ENCODE data around the gene ZMIZ1.

Gene ZMIZ1

GRCh38 chr10:79155301-79156081 is 86.7 kb downstream of the ZMIZ1 start:
- Histone ChIP-seq H3K4me3 (no peak overlapping the region), H3K27ac (peak overlapping the region in 18 of 21 experiments; percentile 15 to 79 (median 50))

GRCh38 chr10:79156334-79157274 is 87.8 kb downstream of the ZMIZ1 start:
- H3K27ac ChIP-seq, result peak overlapping the region in 14 of 21 experiments; percentile 37 to 79 (median 64)

GRCh38 chr10:79158004-79158340 is 89.2 kb downstream of the ZMIZ1 start:
- Histone ChIP-seq H3K4me3 (no peak overlapping the region), H3K27ac (peak overlapping the region in 15 of 21 experiments; percentile 1 to 76 (median 64))

More at GRCh38 chr10:79156334-79157274, 87.8 kb downstream of the ZMIZ1 start:
- H3K4me3 ChIP-seq, result no peak overlapping the region

GRCh38 chr10:79158402-79159097 is 89.8 kb downstream of the ZMIZ1 start:
- Histone ChIP-seq H3K4me3 (no peak overlapping the region), H3K27ac (peak overlapping the region in 17 of 21 experiments; percentile 1 to 76 (median 67))

GRCh38 chr10:79159141-79159651 is 90.4 kb downstream of the ZMIZ1 start:
- Histone ChIP-seq H3K27ac (peak overlapping the region in 18 of 21 experiments; percentile 1 to 76 (median 66)), H3K4me3 (no peak overlapping the region)

- Histone ChIP-seq H3K4me3 (no peak overlapping the region), H3K27ac (peak overlapping the region in 17 of 21 experiments; percentile 36 to 79 (median 67))
These were observed 91.0 kb downstream of the ZMIZ1 start for GRCh38 chr10:79159785-79160184.

GRCh38 chr10:79160191-79160590 is 91.4 kb downstream of the ZMIZ1 start:
- Histone ChIP-seq H3K27ac (peak overlapping the region in 16 of 21 experiments; percentile 36 to 79 (median 66)), H3K4me3 (no peak overlapping the region)

- Histone ChIP-seq H3K27ac (peak overlapping the region in 1 of 21 experiments; percentile 79), H3K4me3 (no peak overlapping the region)
These were observed 92.8 kb downstream of the ZMIZ1 start for GRCh38 chr10:79161557-79161956.

- Histone ChIP-seq H3K27ac (no peak overlapping the region), H3K4me3 (no peak overlapping the region)
These were observed 93.3 kb downstream of the ZMIZ1 start for GRCh38 chr10:79162022-79162421.

GRCh38 chr10:79162861-79163665 is 94.3 kb downstream of the ZMIZ1 start:
- Histone ChIP-seq H3K27ac (no peak overlapping the region), H3K4me3 (no peak overlapping the region)

- no peak overlapping the region for H3K27ac ChIP-seq
These were observed 94.9 kb downstream of the ZMIZ1 start for GRCh38 chr10:79163666-79163975.

GRCh38 chr10:79164075-79164474 is 95.3 kb downstream of the ZMIZ1 start:
- H3K4me3 ChIP-seq, result no peak overlapping the region
- H3K27ac ChIP-seq, result no peak overlapping the region

More at GRCh38 chr10:79163666-79163975, 94.9 kb downstream of the ZMIZ1 start:
- no peak overlapping the region for H3K4me3 ChIP-seq

GRCh38 chr10:79165070-79165778 is 96.5 kb downstream of the ZMIZ1 start:
- Histone ChIP-seq H3K4me3 (no peak overlapping the region), H3K27ac (peak overlapping the region in 6 of 21 experiments; percentile 5 to 65 (median 28))

GRCh38 chr10:79166312-79166721 is 97.6 kb downstream of the ZMIZ1 start:
- Histone ChIP-seq H3K4me3 (no peak overlapping the region), H3K27ac (peak overlapping the region in 2 of 21 experiments; percentile 64 to 65)

- no peak overlapping the region for H3K4me3 ChIP-seq
- peak overlapping the region in 2 of 21 experiments; percentile 47 to 64 for H3K27ac ChIP-seq
These were observed 98.0 kb downstream of the ZMIZ1 start for GRCh38 chr10:79166741-79167140.

GRCh38 chr10:79167537-79167936 is 98.8 kb downstream of the ZMIZ1 start:
- no peak overlapping the region for H3K4me3 ChIP-seq
- no peak overlapping the region for H3K27ac ChIP-seq

- Histone ChIP-seq H3K4me3 (no peak overlapping the region), H3K27ac (no peak overlapping the region)
These were observed 99.4 kb downstream of the ZMIZ1 start for GRCh38 chr10:79168210-79168609.

GRCh38 chr10:79170226-79170752 is 101.5 kb downstream of the ZMIZ1 start:
- Histone ChIP-seq H3K4me3 (no peak overlapping the region), H3K27ac (peak overlapping the region in 1 of 21 experiments; percentile 35)
